ENCODE measurements around the gene ZNF622. TPM values are rescaled to one million over a fixed set of nuclear protein-coding genes. Genes with fewer than 3 reads are reported as not detected.

Gene ZNF622
- polyA plus RNA-seq, 1 donor (not counting 4 experiments of a cell fraction or from before 2014, with no cell fraction given): 23.1 TPM

- Histone ChIP-seq H3K4me3 (ENCODE audit: control insufficient read depth in 2 of 3, extremely low read depth in 1 of 3, insufficient read depth in 2 of 3, low read depth in 1 of 3, low read length in 3 of 3) (peak overlapping the region in 2 of 3 experiments; percentile 92 to 98), H2AFZ (ENCODE audit: control insufficient read depth, low read length) (no peak overlapping the region), H3K4me1 (ENCODE audit: control insufficient read depth, extremely low read depth, insufficient read depth, low read length) (peaks cover 31% of the 10 kb centered on the region), H3K79me2 (ENCODE audit: control insufficient read depth, insufficient read depth, low read length) (peaks cover 53% of the 10 kb centered on the region), H3K9me1 (ENCODE audit: control insufficient read depth, extremely low read depth, insufficient read depth, low read length) (no peaks in the 10 kb centered on the region), H4K20me1 (ENCODE audit: control insufficient read depth, extremely low read depth, insufficient read depth, low read length) (no peaks in the 10 kb centered on the region), H3K27me3 (ENCODE audit: control insufficient read depth, extremely low read depth, insufficient read depth, low read length) (no peaks in the 10 kb centered on the region), H3K36me3 (ENCODE audit: control insufficient read depth in 2 of 2, extremely low read depth in 1 of 2, insufficient read depth in 2 of 2, low read length in 2 of 2) (peaks cover 6 to 7% of the 10 kb centered on the region in 2 experiments), H3K9ac (ENCODE audit: control insufficient read depth, extremely low read depth, insufficient read depth, low read length) (no peak overlapping the region), H3K27ac (ENCODE audit: control insufficient read depth, insufficient read depth, low read length) (peak overlapping the region; percentile 84), H3K4me2 (ENCODE audit: control insufficient read depth, extremely low read depth, insufficient read depth, low read depth, low read length) (peak overlapping the region; percentile 91), H3K9me3 (ENCODE audit: control insufficient read depth, low read depth, low read length) (no peaks in the 10 kb centered on the region)
- no peak for DNase-seq (ENCODE audit: low read depth, low spot score)
- dilution Hi-C loops (cut with MboI; ENCODE audit: extremely low pct_ligation_motif_present, low sequenced_read_pairs): no loop called here
- no peak for TF ChIP-seq EZH2 (IDR thresholded peaks at IDR 0.05; ENCODE audit: low read length)
- no peak for TF ChIP-seq CTCF (optimal IDR thresholded peaks at IDR 0.05 in 1 of 3, IDR thresholded peaks at IDR 0.05 in 1 of 3, conservative IDR thresholded peaks at IDR 0.05 in 1 of 3; ENCODE audit: extremely low read depth in 1 of 3, insufficient read depth in 2 of 3, low read length in 3 of 3)
- peak; percentile 57 for FAIRE-seq
Observed at GRCh38 chr5:16467363-16468219, 2.0 kb upstream of the ZNF622 start.

- Histone ChIP-seq H3K4me1 (ENCODE audit: control insufficient read depth, extremely low read depth, insufficient read depth, low read length) (peaks cover 31% of the 10 kb centered on the region), H4K20me1 (ENCODE audit: control insufficient read depth, extremely low read depth, insufficient read depth, low read length) (no peaks in the 10 kb centered on the region), H3K9ac (ENCODE audit: control insufficient read depth, extremely low read depth, insufficient read depth, low read length) (peak overlapping the region; percentile 90), H3K4me3 (ENCODE audit: control insufficient read depth in 2 of 3, extremely low read depth in 1 of 3, insufficient read depth in 2 of 3, low read depth in 1 of 3, low read length in 3 of 3) (peak overlapping the region; percentile 85 to 98 (median 92)), H3K36me3 (ENCODE audit: control insufficient read depth in 2 of 2, extremely low read depth in 1 of 2, insufficient read depth in 2 of 2, low read length in 2 of 2) (peaks cover 19 to 24% of the 10 kb centered on the region in 2 experiments), H3K27me3 (ENCODE audit: control insufficient read depth, extremely low read depth, insufficient read depth, low read length) (no peaks in the 10 kb centered on the region), H3K27ac (ENCODE audit: control insufficient read depth, insufficient read depth, low read length) (peak overlapping the region; percentile 84), H3K9me1 (ENCODE audit: control insufficient read depth, extremely low read depth, insufficient read depth, low read length) (no peaks in the 10 kb centered on the region), H3K79me2 (ENCODE audit: control insufficient read depth, insufficient read depth, low read length) (peaks cover 70% of the 10 kb centered on the region), H2AFZ (ENCODE audit: control insufficient read depth, low read length) (peak overlapping the region; percentile 83), H3K4me2 (ENCODE audit: control insufficient read depth, extremely low read depth, insufficient read depth, low read depth, low read length) (peak overlapping the region; percentile 91), H3K9me3 (ENCODE audit: control insufficient read depth, low read depth, low read length) (no peaks in the 10 kb centered on the region)
- no peak for DNase-seq (ENCODE audit: low read depth, low spot score)
- FAIRE-seq: no peak
- no peak for TF ChIP-seq EZH2 (IDR thresholded peaks at IDR 0.05; ENCODE audit: low read length)
- peak in 2 of 3 experiments; percentile 6 to 18 for TF ChIP-seq CTCF (optimal IDR thresholded peaks at IDR 0.05 in 1 of 3, IDR thresholded peaks at IDR 0.05 in 1 of 3, conservative IDR thresholded peaks at IDR 0.05 in 1 of 3; ENCODE audit: extremely low read depth in 1 of 3, insufficient read depth in 2 of 3, low read length in 3 of 3)
- dilution Hi-C loops (cut with MboI; ENCODE audit: extremely low pct_ligation_motif_present, low sequenced_read_pairs): no loop called here
Observed at GRCh38 chr5:16464664-16465543, 696 bp downstream of the ZNF622 start.

Measured in keratinocyte (primary cell).